GM18498 (cell line): Measurements from ENCODE around the gene GPR162.

Experiments used
- ATAC-seq: cut with Tn5 transposase; IDR thresholded peaks from one replicate; pipeline ENCODE4 v1.9.1; 2021; ENCODE audit warnings: mild to moderate bottlenecking, moderate library complexity; ENCODE audit not compliant: unreplicated experiment

GPR162 gene

DNA sequence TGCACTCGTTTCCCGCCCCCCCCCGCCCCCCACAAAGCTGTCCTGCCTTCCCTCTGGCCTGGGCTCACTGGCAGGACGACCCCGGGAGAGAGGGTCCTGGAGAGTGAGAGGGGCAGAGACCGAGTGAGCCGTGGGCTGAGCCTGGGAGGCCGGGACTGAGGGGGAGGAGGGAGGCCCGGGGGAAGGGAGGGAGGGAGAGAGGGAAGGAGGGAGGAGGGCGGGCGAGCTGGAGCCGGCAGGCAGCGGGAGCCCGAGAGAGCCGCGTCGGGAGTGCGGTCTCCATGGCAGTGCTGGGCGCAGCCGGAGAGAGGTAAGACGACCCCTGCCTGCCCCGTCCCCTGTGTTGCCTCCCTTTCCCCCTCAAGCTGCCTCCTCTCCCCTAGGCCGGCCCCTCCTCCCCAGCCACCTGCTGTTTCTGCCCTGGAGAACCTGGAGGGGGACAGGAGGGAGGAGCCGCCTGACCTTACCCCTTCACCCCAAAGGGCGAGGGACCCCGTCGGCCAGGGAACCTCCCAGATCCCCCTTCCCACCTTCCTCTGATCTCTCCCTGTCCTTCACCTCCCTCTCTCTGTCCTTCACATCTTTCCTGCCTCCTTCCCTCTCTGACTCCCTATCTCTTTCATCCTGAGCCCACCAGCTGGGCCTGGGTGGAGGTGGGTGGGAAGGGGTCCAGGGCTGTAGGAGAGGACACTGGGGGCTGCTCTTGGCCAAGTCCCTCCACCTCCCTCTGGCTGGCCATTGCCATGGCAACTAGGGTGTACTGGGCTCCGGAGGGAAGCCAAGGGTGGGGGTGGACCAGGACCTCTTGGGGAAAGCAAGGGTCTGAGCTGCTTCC is at the start of gene GPR162:
Gene GPR162, plus strand, starts transcription at position 231 of the 835 bp plus-strand sequence. CDS start 2,078 bp downstream, outside the sequence.
- ATAC-seq = no peak

GRCh38 chr12:6772331-6772695 is 49.3 kb upstream of the GPR162 start, which contains the start of gene LAG3:
Gene LAG3 (plus strand): TSS chr12:6772520. CDS start chr12:6772853, 333 bp downstream.
- ATAC-seq = no peak

- ATAC-seq = no peak
These were observed 48.7 kb upstream of the GPR162 start for GRCh38 chr12:6772726-6773589.

DNA sequence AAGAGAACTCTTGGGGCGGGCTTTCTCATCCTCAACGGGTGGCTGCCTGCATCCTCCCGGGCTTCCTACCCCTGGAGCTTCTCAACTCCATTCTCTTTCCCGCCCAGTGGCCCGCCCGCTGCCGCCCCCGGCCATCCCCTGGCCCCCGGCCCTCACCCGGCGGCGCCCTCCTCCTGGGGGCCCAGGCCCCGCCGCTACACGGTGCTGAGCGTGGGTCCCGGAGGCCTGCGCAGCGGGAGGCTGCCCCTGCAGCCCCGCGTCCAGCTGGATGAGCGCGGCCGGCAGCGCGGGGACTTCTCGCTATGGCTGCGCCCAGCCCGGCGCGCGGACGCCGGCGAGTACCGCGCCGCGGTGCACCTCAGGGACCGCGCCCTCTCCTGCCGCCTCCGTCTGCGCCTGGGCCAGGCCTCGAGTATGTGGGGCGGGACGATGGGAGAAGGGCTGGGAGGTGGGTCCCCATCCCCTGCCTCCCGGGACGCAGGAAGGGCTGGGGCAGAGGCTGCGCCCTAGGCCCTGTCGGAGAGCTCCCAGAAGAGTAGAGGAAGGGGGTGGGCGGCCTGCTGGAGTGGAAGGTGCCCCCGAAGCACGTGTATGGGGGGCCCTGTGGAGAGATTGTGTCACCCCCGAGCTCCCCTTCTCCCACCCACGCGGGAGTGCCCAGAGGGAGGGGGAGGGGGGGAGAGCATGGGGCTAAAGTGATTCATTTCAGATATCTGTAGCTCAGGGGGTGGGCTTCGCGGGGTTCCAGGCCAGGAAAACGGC is 47.9 kb upstream of the GPR162 start:
- ATAC-seq = no peak

DNA sequence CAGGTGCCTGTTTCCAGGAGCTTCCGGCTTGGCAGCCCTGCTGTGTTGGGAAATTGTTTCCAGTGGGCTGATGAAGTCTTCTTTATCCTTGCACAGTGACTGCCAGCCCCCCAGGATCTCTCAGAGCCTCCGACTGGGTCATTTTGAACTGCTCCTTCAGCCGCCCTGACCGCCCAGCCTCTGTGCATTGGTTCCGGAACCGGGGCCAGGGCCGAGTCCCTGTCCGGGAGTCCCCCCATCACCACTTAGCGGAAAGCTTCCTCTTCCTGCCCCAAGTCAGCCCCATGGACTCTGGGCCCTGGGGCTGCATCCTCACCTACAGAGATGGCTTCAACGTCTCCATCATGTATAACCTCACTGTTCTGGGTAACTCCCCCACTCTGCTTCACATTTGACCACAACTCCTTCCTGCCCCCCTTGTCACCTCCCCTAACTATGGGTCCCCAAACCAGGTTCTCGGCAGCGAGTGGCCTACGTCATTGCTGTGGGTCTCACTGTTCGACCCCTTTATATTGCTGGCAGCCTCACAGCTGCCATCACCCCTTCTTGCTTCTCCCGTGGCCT is 47.0 kb upstream of the GPR162 start:
- no peak for ATAC-seq

DNA sequence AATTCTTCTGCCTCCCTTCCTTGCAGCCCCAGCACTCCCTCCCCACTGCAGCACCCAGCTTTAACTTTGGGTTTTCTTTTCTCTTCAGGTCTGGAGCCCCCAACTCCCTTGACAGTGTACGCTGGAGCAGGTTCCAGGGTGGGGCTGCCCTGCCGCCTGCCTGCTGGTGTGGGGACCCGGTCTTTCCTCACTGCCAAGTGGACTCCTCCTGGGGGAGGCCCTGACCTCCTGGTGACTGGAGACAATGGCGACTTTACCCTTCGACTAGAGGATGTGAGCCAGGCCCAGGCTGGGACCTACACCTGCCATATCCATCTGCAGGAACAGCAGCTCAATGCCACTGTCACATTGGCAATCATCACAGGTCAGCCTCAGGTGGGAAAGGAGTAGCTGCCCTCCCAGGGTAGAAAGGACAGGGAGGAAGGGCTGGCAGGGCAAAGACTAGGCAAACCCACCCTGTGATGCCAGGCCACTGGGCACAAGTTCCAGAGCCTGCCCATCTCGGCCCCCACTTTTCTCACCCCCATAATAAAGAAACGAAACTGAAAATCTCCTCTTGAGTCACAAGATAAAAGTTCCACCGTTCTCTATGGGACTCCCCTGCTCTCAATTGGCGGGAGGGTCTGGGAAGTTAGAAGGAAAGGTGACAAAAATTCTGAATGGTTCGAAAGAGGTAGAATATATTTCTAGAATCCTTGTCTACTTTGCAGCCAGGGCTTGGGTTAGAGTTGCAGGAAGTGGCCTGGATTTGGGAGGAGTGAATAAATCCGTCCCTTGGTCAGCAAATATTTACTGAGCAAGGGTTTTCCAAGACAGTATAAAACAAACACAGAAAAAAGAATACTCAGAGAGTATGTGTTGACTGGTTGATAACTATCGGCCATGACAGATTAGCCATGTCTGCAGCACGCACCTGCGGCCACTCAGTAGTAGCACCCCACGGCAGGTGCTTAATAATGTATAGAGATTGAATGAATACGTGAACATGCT is 46.1 kb upstream of the GPR162 start:
- no peak for ATAC-seq

DNA sequence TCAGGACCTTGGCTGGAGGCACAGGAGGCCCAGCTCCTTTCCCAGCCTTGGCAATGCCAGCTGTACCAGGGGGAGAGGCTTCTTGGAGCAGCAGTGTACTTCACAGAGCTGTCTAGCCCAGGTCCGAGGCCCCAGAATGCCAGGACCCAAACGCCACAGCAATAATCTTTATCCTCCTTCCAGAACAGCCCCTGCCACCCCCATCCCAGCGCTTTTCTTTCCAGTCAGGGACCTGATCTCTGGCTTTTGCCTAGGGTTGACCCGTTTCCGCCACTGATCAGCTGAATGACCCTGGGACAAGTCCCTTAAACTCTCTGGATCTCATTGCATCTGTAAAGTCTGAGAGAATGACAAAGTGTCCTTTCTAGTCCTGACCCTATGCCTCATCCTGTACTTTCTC is 44.2 kb upstream of the GPR162 start:
- ATAC-seq = no peak

- no peak for ATAC-seq
These were observed 43.4 kb upstream of the GPR162 start for GRCh38 chr12:6778217-6778573.

DNA sequence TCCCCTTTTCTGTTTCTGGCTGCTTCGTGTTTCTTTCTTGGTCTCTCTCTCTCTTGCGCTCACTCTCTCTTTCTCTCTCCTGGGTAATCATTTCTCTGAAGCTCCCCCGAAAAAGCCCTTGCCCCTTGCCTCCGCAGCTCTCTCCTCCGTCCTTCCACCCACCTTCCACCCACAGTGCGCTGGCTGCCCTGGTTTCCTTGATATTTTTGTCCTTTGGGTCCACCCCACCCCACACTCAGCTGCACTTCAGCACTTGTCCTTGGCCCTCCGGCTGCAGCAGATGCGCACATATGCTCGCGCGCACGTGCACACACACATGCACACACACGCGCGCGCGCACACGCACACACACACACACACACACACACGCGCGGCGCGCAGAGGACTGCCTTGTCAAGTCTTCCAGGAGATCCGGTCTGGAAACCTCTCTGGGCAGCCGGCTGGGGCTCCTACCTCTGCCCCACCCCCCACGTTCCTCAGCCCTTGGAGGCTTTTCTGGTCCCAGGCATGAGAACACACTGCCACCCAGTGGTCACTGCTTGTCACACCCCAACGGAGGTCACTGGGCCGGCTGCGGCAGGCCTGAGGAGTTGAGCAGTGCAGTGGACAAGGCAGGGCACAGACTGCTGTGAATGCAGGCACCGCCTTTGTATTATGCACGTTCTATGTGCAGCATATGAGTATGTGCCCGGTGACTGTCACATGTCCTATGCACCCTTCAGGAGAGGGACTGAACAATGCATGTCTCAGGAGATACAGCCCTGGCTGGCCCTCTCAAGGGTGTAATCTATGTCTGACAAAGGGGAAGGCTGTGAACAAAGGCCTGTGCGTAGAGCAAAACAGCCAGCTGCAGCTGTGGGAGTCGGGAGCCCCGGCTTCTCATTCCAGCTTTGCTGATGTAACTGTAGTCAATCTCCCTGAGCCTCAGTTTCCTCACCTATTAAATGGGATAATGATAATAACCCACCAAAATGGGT is 42.8 kb upstream of the GPR162 start:
- ATAC-seq = peak; percentile 77

DNA sequence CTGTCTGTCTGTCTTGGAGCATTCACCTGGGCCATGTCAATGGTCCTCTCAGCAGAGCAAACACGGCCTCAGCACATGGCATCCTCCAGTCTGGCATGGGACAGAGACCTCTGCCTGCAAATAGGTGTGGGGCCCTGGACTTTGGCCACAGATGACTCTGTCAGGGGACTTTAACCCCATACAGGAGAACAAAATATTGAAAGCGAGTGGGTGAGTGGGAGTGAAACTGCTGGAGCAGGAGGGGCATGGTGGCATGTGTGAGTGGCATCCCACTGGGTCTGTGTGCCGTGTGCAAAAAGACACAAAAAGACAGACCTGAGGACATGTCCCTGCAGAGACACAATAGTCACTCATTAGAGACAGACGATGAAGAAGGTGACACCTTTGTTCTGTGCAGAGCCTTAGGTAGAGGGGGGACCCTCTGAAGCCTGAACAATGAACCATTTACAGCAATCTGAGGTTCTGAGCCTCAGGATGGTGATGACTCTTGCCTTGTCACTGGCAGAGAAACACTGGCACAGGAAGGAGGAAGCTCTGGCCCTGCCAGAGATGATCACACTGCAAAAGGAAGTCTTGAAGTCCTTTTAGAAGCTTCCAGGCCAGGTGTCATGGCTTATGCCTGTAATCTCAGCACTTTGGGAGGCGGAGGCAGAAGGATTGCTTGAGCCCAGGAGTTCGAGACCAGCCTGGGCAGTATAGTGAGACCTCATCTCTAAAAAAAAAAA is 41.8 kb upstream of the GPR162 start:
- ATAC-seq = no peak

DNA sequence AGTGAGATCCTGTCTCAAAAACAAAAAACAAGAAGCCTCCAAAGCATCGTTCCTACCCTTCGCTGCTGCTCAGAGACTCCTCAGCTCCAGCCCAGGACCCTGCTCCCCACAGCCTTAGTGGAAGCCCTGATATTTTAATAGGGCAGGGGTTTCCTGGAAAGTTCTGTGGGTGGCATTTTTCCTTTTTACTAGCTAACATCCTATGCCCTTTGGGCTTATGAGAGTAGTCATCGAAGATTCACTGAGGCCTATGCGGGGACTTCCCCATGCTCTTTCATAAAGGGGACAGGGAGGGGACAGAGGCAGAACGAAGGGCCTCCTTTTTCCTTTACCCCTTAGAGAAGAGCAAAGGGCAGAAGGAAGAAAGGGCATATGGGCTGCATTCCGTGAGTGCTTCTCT is 41.0 kb upstream of the GPR162 start:
- ATAC-seq = no peak

DNA sequence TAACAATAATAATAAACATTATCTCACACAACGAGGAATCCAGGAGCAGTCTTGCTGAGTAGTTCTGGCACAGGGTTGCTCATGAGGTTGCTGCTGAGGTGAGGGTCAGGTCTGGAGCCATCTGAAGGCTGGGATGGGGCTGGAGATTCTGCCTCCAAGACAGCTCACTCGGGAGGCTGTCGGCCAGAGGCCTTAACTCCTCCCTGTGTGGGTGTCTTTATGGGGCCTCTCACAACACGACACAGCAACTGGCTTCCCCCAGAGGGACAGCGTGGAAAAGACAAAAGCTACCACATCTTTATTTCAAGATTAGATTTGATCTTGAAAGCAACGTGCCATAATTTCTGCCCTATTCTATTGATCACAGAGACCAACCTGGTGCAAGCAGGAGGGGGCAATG is 39.5 kb upstream of the GPR162 start:
- no peak for ATAC-seq

DNA sequence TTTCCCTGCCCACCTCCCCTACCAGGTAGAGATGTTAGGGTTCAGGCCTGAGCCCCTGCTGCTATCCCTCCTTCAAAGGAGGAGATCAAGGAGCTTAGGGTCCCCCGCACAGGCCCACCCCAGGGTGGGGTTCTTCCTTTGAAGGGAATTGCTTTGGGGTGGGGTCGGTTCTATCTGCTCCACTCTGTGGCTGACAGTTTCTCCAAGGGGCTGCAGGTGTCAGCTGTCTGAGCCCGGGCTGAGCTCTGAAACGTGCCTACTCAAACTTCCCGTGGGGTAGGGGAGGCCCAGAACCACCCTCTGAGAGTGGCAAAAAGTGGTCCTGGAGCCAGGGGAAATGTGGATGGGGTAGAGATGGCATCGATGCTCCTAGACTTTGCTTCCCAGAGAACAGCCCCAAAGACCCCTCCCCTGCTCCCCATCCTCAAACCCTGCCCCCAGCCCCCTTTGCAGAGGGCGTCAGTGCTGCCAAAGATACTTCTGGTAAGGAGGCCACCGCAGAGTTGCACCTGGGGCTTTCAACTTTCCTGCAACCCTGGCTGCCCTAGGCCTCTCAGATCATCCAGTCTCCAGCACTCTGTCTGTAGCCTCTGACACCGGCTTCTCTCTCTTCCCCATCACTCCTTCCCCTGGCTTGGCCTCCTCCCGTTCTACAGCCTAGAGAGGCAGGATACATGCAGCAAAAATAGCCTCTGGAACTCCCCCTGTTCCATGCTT is 38.6 kb upstream of the GPR162 start:
- no peak for ATAC-seq

DNA sequence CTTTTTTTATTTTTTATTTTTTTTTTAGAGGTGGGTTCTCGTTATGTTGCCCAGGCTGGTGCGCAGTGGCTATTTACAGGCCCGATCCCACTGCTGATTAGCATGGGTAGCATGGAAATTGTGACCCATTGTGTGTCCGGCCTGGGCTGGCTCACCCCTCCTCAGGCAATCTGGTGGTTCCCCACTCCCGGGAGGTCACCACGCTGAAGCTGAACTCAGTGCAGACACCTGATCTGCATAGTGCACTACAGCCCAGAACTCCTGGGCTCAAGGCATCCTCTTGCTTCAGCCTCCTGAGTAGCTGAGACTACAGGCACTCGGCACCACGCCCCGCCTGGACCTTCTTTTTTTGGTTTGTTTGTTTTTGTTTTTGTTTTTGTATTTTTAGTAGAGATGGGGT is 37.8 kb upstream of the GPR162 start:
- ATAC-seq = no peak

GRCh38 chr12:6784296-6784695 is 37.3 kb upstream of the GPR162 start:
- ATAC-seq = no peak

DNA sequence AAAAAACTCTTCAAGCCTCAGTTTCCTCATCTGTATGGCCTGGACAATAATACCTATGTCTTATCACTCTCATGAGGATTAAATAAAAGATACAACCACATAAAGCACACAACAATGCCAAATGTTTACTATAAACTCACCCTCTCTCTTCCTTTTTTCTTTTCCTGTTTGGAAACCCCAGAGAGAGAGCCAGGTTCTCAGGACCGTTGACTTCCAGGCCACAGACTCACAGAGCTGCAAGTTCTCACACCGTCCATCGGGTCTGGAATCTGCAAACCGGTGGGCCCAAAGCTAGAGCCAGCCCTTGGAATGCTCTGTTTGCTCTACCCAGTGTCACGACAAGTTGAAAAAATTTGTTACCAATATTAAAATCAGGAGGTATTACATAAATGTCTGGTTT is 36.9 kb upstream of the GPR162 start:
- ATAC-seq = no peak

DNA sequence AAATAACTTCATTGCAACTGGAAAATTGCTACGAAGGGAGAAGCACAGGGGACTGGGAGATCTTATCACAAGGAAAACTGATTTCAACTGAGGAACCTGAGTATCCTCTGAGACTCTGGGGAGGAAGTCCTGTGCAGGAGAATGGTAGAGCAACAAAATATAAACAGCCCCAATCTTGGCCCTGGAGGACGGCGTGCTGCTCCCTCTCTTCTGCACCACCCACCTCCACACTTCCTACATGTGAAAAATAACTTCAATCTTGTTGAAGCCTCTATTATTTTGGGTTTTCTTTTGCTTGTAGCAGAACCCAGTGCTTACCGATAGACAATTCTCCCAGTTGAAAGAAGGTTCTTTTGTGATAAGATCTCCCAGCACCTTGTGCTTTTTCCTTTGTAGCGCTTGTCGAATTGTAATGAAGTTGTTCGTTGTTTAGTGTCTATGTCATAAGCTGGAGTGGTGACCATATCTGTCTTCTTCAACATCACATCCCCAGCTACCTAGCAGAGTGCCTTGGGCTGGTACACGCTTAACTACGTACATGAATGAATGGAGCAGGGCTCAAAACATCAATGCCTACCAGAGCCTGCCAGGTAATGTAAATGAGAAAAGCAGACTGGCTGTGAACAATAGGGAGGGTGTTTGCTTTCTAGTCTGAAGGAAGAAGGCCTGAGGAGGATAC is 35.1 kb upstream of the GPR162 start:
- no peak for ATAC-seq
